Stomach smooth muscle (tissue), 2 donors: ENCODE data around the gene SCN7A.
A peak's percentile ranks its signal among the peaks of the same experiment; 100 is the strongest.

ENCODE experiments used
- H3K27ac ChIP-seq: one replicate; pipeline ENCODE4 v1.7.0; 2013; ENCODE audit warnings: mild to moderate bottlenecking, low read length, inconsistent platforms
- H3K27me3 ChIP-seq, 2 donors: one replicate each; pipeline ENCODE4 v1.7.0; 2013; ENCODE audit warnings: low read length in 2 of 2; ENCODE audit not compliant: insufficient read depth in 2 of 2, control insufficient read depth in 1 of 2
- H3K36me3 ChIP-seq, 2 donors: one replicate each; pipeline ENCODE4 v1.7.0; 2013; ENCODE audit warnings: low read length in 2 of 2; ENCODE audit not compliant: control insufficient read depth in 2 of 2, insufficient read depth in 2 of 2
- H3K4me1 ChIP-seq: one replicate; pipeline ENCODE4 v1.7.0; 2013; ENCODE audit warnings: low read length; ENCODE audit not compliant: control insufficient read depth, insufficient read depth
- H3K4me3 ChIP-seq, 2 donors: one replicate each; pipeline ENCODE4 v1.7.0; 2013; ENCODE audit warnings: low read length in 2 of 2
- H3K9ac ChIP-seq, 2 donors: one replicate each; pipeline ENCODE4 v1.7.0; 2013; ENCODE audit warnings: low read length in 2 of 2, mild to moderate bottlenecking in 1 of 2
- H3K9me3 ChIP-seq, 2 donors: one replicate each; pipeline ENCODE4 v1.7.0; 2013; ENCODE audit warnings: low read length in 2 of 2; ENCODE audit not compliant: control insufficient read depth in 2 of 2
- donor health status: healthy.
- donor health status: Pancreatic carcinoma.

The SCN7A gene

DNA sequence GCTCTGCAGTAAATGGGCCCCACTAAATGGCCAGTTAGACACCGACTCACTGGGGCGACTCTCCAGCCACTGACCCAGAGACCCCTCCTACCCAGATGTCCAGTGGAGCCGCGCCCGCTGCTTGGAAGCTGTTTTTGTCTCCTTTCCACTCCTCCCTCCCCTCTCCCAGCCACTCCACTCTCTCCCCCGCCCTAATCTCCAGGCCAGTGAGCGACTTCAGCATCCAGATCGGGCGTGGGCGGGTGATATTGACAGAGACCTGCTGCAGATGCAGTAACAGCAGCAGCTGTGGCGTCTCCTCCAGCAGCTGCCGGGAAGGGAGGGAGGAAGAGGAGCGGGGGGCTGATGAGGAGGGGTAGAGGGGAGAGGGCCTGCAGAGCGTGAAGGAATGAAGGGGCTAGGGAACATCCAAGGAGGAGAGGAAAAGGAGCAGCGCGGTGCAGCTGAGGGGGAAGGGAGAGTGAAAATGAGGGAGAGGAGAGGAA is at the start of gene SCN7A:
Gene SCN7A (minus strand): TSS at position 110 of the 485 bp plus-strand sequence. CDS start 16,553 bp downstream, outside the sequence.
- Histone ChIP-seq H3K4me3 (peak within 1 kb of the TSS; percentile 56 to 66), H3K9me3 (no peaks in the 10 kb centered on the region), H3K27ac (no peak within 1 kb of the TSS), H3K27me3 (peaks cover 0 to 5% of the 10 kb centered on the region in 2 donors), H3K36me3 (no peaks in the 10 kb centered on the region), H3K4me1 (no peaks in the 10 kb centered on the region), H3K9ac (peak within 1 kb of the TSS; percentile 42 to 47)

GRCh38 chr2:166539340-166540162 is 45.5 kb upstream of the SCN7A start:
- no peaks in the 10 kb centered on the region for H3K4me1 ChIP-seq
- H3K27me3 ChIP-seq: no peaks in the 10 kb centered on the region
- H3K9me3 ChIP-seq: no peaks in the 10 kb centered on the region
- H3K27ac ChIP-seq: no peak overlapping the region
- no peak overlapping the region for H3K9ac ChIP-seq
- no peaks in the 10 kb centered on the region for H3K36me3 ChIP-seq
- peak overlapping the region; percentile 9 to 21 for H3K4me3 ChIP-seq

- H3K27me3 ChIP-seq: no peaks in the 10 kb centered on the region
- H3K4me1 ChIP-seq: no peaks in the 10 kb centered on the region
- no peak overlapping the region for H3K4me3 ChIP-seq
- H3K9me3 ChIP-seq: no peaks in the 10 kb centered on the region
- H3K36me3 ChIP-seq: no peaks in the 10 kb centered on the region
- H3K27ac ChIP-seq: no peak overlapping the region
- H3K9ac ChIP-seq: no peak overlapping the region
Measured at GRCh38 chr2:166536111-166536510, 42.1 kb upstream of the SCN7A start.

- H3K4me3 ChIP-seq: no peak overlapping the region
Measured at GRCh38 chr2:166521155-166521554, 27.1 kb upstream of the SCN7A start.

DNA sequence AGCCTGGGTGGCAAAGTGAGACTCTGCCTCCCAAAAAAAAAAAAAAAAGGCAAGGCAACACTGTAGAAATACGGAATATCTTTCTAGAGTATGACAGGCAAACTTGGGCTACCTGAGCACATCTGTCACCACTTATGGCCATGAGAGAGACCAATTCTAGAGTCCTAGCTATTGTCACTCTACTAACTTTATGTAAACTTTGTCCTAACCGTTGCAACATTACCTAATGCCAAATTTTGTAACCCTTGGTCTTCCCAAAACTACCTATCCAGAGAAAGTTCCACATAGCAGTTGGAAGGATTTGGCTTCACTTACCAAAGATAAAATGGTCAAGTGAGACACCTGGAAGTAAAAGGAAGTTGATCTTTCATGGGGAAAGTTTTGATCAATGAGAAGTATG is 26.6 kb upstream of the SCN7A start:
- Histone ChIP-seq H3K27ac (no peak overlapping the region), H3K36me3 (no peaks in the 10 kb centered on the region), H3K4me1 (no peaks in the 10 kb centered on the region), H3K9ac (no peak overlapping the region), H3K9me3 (no peaks in the 10 kb centered on the region), H3K27me3 (no peaks in the 10 kb centered on the region), H3K4me3 (no peak overlapping the region)

More at GRCh38 chr2:166521155-166521554, 27.1 kb upstream of the SCN7A start:
- Histone ChIP-seq H3K9me3 (no peaks in the 10 kb centered on the region), H3K4me1 (no peaks in the 10 kb centered on the region), H3K27ac (no peak overlapping the region), H3K36me3 (no peaks in the 10 kb centered on the region), H3K9ac (no peak overlapping the region), H3K27me3 (no peaks in the 10 kb centered on the region)

DNA sequence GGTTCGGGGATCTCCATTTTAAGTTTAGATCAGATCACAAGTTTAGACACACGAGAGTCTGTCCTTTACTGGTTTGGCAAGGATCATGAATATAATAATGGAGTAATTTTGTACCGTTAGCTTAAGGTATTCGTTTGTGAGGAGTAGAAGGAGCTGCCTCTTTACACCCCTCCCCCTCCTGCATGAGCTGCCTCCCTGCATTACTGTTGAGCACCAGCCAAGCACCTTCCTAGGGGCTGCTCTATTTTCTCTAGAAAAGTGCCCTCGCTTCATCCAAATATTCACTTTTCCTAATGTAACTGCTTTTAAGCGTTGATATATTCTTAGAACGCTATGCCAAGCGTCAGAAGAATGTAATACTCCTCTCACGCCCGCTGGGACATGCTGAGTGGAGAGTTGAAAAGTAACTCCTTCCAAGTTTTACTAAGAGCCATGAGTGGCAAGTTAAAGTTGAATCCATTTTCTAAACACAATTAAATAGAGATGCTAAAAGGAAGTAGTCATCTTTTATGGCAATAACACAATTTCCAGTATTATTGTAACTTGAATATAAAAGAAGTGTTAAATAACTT is 25.4 kb upstream of the SCN7A start:
- H3K4me3 ChIP-seq: peak overlapping the region; percentile 9 to 36
- no peaks in the 10 kb centered on the region for H3K27me3 ChIP-seq
- H3K36me3 ChIP-seq: no peaks in the 10 kb centered on the region
- H3K27ac ChIP-seq: no peak overlapping the region
- no peaks in the 10 kb centered on the region for H3K9me3 ChIP-seq
- no peaks in the 10 kb centered on the region for H3K4me1 ChIP-seq
- no peak overlapping the region for H3K9ac ChIP-seq

- H3K27ac ChIP-seq: no peak overlapping the region
- H3K9ac ChIP-seq: no peak overlapping the region
- no peaks in the 10 kb centered on the region for H3K4me1 ChIP-seq
- H3K36me3 ChIP-seq: no peaks in the 10 kb centered on the region
- H3K9me3 ChIP-seq: no peaks in the 10 kb centered on the region
- H3K4me3 ChIP-seq: peak overlapping the region; percentile 9 to 36
- H3K27me3 ChIP-seq: no peaks in the 10 kb centered on the region
Measured at GRCh38 chr2:166518634-166519390, 24.8 kb upstream of the SCN7A start.

DNA sequence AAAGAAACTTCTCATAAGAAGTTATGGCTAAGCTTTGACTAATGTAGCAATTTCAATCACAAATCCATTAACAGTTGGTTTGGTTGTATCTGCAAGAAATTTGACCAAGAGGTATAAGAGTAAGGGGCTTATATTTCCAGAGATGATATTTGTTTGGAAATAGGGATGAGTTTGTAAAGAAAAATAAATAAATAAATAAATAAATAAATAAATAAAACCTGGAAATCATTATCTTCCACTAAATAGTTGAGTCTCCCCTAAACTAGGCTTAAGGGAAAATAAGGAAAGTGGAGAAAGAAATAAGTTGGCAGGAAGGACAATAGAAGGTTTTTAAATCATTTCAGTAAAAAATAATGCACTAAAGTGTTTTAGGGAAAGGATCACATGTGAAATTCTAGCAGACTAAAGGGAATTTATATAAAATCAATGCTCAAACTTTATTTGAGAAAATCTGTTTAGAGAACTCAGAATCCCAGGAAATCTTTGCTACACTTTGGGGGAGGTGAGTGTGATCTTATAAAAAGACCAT is 23.5 kb upstream of the SCN7A start:
- no peak overlapping the region for H3K9ac ChIP-seq
- H3K27me3 ChIP-seq: no peaks in the 10 kb centered on the region
- no peak overlapping the region for H3K27ac ChIP-seq
- no peaks in the 10 kb centered on the region for H3K36me3 ChIP-seq
- H3K4me3 ChIP-seq: no peak overlapping the region
- no peaks in the 10 kb centered on the region for H3K9me3 ChIP-seq
- no peaks in the 10 kb centered on the region for H3K4me1 ChIP-seq

DNA sequence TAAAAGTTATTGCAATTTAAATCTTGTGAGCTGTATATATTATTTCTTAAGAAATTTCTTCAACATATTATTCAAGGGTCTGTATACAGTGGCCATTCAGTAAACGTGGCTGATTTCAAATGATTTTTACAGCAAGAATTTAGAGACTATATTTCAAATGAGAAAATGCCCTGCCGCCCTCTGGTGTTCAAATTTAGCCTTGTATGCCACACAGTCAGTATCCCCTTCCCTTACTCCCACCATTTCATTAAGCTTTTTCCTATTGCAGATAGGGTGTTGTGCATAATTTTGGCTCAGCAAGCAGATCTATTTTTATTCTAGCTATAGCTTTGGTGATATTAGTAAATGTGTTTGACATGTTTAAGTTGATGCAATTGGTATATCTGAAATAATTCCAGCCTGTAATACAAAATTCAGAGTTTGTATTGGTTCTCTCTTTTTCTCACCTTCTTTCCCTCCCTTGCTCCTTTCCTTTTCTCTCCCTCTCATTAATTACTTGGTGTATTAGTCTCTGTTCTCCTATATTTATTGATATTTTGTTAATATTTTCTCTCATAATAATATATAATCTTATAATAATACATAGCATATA is 22.8 kb upstream of the SCN7A start:
- Histone ChIP-seq H3K27me3 (no peaks in the 10 kb centered on the region), H3K9me3 (no peaks in the 10 kb centered on the region), H3K4me3 (no peak overlapping the region), H3K4me1 (no peaks in the 10 kb centered on the region), H3K36me3 (no peaks in the 10 kb centered on the region), H3K9ac (no peak overlapping the region), H3K27ac (no peak overlapping the region)

GRCh38 chr2:166513952-166514351 is 19.9 kb upstream of the SCN7A start:
- no peaks in the 10 kb centered on the region for H3K9me3 ChIP-seq
- no peaks in the 10 kb centered on the region for H3K4me1 ChIP-seq
- H3K27ac ChIP-seq: no peak overlapping the region
- no peaks in the 10 kb centered on the region for H3K27me3 ChIP-seq
- H3K4me3 ChIP-seq: no peak overlapping the region
- H3K9ac ChIP-seq: no peak overlapping the region
- H3K36me3 ChIP-seq: no peaks in the 10 kb centered on the region
